Right lobe of liver (tissue), 4 donors: ENCODE results near the gene M6PR.

Source experiments
- POLR2A ChIP-seq: fragments of 450-650 bp; IDR thresholded peaks from one replicate; pipeline ENCODE4 v1.6.1; 2017; ENCODE audit warnings: antibody characterized with exemption, mild to moderate bottlenecking
- TF ChIP-seq, protein P1 (sequence below), 4 donors: fragments of 200-600 bp in 3 of 4; fragments of 450-650 bp in 1 of 4; IDR thresholded peaks; one replicate each; pipeline versions ENCODE4 v1.5.1 to v1.8.0; 2016 to 2022; ENCODE audit warnings: antibody characterized with exemption in 4 of 4, mild to moderate bottlenecking in 2 of 4
- donor health status: DM: no; HTN: no; CAD: no.
- donor health status: DM: no; HTN: no; CAD: no.
- donor health status: DM: no; HTN: yes; CAD: no.

DNA sequence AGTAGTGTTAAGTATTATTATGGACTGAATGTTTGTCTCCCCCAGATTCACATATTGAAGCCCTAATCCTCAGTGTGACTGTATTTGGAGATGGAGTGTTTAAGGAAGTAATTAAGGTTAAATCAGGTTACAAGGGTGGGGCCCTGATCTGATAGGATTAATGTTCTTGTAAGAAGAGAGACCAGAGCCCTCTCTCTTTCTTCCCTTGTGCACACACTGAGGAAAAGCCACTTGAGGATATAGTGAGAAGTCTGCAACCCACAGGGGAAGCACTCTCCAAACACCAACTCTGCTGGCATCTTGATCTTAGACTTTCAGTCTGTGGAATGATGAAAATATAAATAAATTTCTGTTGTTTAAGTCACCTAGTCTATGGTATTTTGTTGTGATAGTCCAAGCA lies 37.7 kb upstream of the M6PR start:
- TF ChIP-seq, protein P1, sequence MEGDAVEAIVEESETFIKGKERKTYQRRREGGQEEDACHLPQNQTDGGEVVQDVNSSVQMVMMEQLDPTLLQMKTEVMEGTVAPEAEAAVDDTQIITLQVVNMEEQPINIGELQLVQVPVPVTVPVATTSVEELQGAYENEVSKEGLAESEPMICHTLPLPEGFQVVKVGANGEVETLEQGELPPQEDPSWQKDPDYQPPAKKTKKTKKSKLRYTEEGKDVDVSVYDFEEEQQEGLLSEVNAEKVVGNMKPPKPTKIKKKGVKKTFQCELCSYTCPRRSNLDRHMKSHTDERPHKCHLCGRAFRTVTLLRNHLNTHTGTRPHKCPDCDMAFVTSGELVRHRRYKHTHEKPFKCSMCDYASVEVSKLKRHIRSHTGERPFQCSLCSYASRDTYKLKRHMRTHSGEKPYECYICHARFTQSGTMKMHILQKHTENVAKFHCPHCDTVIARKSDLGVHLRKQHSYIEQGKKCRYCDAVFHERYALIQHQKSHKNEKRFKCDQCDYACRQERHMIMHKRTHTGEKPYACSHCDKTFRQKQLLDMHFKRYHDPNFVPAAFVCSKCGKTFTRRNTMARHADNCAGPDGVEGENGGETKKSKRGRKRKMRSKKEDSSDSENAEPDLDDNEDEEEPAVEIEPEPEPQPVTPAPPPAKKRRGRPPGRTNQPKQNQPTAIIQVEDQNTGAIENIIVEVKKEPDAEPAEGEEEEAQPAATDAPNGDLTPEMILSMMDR (IDR thresholded peaks at IDR 0.05), result no peak
- TF ChIP-seq POLR2A, result no peak
